GM08714 (cell line): ENCODE measurements around the gene KRT73.

Experiments
- H3K4me3 ChIP-seq: fragments of 200-500 bp; sonication (Bioruptor generic); 2 replicates; pipeline ENCODE4 v1.5.1; 2014; ENCODE audit warnings: mild to moderate bottlenecking, low read length, inconsistent platforms
- ZNF274 ChIP-seq: IDR thresholded peaks from 2 replicates; pipeline ENCODE4 v1.6.1; 2012; ENCODE audit warnings: mild to moderate bottlenecking, low read depth, low read length

Gene KRT73

GRCh38 chr12:52634266-52635056 lies 16.1 kb upstream of the KRT73 start:
- no peak overlapping the region for H3K4me3 ChIP-seq
- no peak for TF ChIP-seq ZNF274

DNA sequence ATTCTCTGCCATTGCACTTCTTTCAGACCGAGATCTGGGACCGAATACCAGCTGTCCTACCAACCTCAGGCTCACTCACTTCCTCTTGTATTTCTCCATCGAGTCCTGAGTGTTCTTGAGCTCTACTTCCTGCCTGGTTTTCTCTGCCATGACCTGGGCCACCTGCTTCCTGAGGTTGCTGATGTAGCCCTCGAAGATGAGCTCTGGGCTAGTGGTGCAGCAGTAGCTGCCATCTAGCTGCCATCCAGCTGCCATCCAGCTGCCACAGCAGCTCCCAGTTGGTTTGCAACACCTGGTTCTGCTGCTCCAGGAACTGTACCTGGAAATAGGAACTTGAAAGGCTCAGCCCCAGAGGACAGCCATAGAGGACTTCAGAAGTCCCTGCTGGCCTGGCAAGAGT lies 15.0 kb upstream of the KRT73 start:
- TF ChIP-seq ZNF274 = no peak

GRCh38 chr12:52632656-52633055 lies 14.3 kb upstream of the KRT73 start:
- H3K4me3 ChIP-seq = no peak overlapping the region
- TF ChIP-seq ZNF274 = no peak

More for the DNA sequence above, 15.0 kb upstream of the KRT73 start:
- no peak overlapping the region for H3K4me3 ChIP-seq

DNA sequence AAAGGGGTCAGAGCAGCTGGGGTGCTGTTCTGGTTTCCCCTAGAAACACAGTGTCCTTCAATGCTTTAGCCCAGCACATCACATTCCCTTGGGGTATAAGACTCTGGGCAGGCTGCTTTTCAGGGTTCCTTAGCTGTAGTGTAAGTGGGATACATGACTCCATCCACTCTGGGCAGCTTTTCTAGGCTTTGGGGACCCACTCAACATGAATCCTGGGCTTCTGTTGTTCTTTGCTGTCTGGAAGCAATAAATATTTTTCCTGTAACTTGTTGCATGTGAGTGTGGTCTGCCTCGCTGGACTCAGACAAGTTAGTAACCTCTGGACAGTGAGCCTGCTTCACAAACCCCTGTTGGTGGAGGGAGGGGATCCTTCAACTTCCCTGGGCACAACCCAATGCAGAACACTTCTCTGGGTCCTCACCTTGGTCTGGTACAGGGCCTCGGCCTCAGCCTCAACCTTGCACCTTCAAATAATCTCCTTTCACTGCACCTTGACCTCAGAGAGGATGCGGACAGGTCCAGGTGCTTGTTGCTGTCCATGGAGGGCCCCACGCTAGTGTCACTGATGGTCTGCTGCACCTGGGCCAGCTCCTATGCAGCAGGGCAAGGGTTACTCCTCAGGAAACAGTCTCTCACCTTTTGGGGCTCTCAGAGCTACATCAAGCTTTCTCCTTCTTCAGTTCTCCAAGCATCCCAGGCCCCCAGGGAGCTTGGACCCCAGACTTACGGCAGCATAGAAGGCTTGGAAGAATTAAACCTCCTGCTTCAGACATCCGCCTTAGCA lies 13.5 kb upstream of the KRT73 start:
- TF ChIP-seq ZNF274 = no peak

GRCh38 chr12:52631264-52631663 lies 12.9 kb upstream of the KRT73 start:
- TF ChIP-seq ZNF274 = no peak
- H3K4me3 ChIP-seq = no peak overlapping the region

More for the DNA sequence above, 13.5 kb upstream of the KRT73 start:
- H3K4me3 ChIP-seq = no peak overlapping the region

GRCh38 chr12:52630599-52631200 lies 12.3 kb upstream of the KRT73 start:
- H3K4me3 ChIP-seq = no peak overlapping the region
- no peak for TF ChIP-seq ZNF274

DNA sequence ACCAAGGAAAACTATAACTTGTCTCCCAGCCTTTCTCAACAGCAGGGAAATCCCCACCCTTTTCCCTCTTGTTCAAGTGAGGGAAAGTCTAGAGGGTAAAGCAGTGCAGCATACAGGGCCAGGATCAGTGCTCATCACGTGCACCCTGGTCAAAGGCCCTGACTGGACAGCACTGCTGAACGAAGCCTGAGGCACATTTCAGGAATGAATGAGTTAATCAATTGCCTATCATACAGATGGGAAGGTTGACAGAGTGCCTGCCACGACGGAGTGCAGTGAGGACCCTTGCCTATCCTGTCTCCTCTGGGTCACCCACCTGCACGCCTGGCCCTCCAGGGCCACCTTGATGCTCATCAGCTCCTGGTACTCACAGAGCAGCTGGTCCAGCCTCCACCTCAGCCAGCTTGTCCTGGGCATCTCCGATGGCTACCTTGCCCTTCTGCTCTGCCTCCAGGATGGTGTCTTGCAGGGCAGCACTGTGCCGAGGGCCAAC lies 11.7 kb upstream of the KRT73 start:
- TF ChIP-seq ZNF274 = no peak

DNA sequence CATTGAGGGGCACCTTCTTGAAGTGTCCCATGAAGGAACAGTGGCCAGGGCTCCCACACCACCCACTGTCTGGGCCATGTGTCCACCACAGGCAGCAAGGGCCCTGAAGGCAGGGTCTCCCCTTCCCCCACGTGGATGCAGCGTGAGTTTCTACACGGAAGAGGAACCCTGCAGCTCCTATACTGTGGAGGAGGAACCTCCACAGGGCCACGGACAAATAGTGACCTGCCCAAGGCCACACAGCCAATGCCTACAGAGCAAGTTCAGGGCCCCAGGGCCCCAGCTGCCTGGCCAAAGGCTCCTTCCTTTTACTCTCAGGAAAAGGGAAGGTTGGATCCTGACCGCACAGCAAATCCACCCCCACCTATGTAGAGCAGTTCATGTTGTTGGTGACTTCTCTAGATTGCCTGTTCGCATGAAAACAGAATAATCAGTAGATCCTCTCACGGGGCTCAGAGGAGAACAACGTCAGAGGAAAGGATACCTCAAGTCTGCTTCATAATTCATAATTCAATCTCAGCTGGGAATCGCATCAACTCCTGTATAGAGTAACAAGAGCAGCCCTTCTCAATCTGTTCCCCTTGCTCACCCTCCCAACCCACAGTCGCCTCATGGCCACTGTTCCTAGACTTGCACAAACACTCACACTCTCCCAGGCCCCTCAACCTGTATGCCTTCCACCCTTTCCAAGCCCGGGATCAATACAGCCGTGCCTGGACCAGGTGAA lies 11.1 kb upstream of the KRT73 start:
- no peak for TF ChIP-seq ZNF274

More for the DNA sequence above, 11.7 kb upstream of the KRT73 start:
- no peak overlapping the region for H3K4me3 ChIP-seq

GRCh38 chr12:52628841-52629240 lies 10.5 kb upstream of the KRT73 start:
- no peak for TF ChIP-seq ZNF274
- H3K4me3 ChIP-seq = no peak overlapping the region

More for the DNA sequence above, 11.1 kb upstream of the KRT73 start:
- H3K4me3 ChIP-seq = no peak overlapping the region

DNA sequence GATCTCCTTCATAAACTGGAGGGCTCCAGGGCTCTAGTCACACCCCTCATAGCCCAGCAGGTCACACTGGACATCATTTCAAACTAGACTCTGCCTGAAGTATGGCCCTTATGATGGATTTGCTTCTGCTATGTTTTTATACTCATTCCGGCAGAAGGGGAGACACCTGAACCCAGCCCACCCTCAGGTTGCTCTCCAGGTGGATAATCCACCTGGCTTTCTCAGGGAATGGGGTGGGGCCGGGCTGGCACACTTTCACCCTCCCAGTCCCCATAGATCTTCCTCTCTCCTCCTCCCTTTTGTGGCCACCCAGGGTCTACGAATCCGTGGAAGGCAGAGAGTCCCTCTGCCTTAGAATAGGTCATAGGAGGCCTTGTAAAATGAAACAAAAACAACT lies 9.8 kb upstream of the KRT73 start:
- H3K4me3 ChIP-seq = no peak overlapping the region
- TF ChIP-seq ZNF274 = no peak

- H3K4me3 ChIP-seq = no peak overlapping the region
- TF ChIP-seq ZNF274 = no peak
Observed at GRCh38 chr12:52627395-52628110, 9.2 kb upstream of the KRT73 start.

GRCh38 chr12:52622349-52622748 lies 4.0 kb upstream of the KRT73 start:
- no peak overlapping the region for H3K4me3 ChIP-seq
- TF ChIP-seq ZNF274 = no peak

DNA sequence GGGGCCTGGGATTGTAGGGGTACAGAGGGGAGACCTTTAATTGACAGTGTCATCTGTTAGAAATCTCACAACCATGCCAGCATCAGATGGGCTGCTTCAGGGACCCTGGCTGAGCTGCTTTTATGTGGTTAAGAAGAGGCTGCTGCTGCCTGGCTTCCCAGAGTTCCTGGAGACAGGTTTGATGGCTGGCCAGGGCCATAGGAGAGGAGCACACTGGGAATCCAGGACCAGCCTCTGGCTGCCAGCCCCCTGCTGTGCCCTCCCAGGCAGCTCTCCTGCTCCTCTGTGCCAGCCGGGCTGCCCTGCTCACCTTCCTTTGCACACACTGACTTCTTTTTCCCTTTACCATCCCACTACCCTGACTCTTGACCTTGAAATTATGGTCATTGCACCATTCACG lies 507 bp upstream of the KRT73 start:
- H3K4me3 ChIP-seq = no peak overlapping the region
- no peak for TF ChIP-seq ZNF274
